Central memory CD8-positive, alpha-beta T cell (primary cell): ENCODE results near the gene PCDH9.

Source experiments
- ATAC-seq: fragments of 150-1000 bp; cut with Tn5 transposase; replicated peaks from 2 replicates; pipeline ENCODE4 v1.10.0; 2022; ENCODE audit warnings: mild to moderate bottlenecking, moderate FRiP score, moderate number of reproducible peaks; ENCODE audit not compliant: poor library complexity, severe bottlenecking; ENCODE audit errors: extremely low read depth
- DNase-seq, 2 donors: peaks; one replicate each; pipeline ENCODE4 v3.0.0; 2021; ENCODE audit warnings: low spot score in 2 of 2
- H3K27ac Mint-ChIP-seq: one replicate; pipeline ENCODE4 v1.8.0; 2022; ENCODE audit warnings: low read depth, mild to moderate bottlenecking, moderate library complexity, mixed read lengths
- H3K27me3 Mint-ChIP-seq: one replicate; pipeline ENCODE4 v1.8.0; 2022; ENCODE audit warnings: mixed read lengths
- H3K36me3 Mint-ChIP-seq: one replicate; pipeline ENCODE4 v1.8.0; 2022; ENCODE audit warnings: mild to moderate bottlenecking, moderate library complexity, mixed read lengths; ENCODE audit not compliant: insufficient read depth
- H3K4me1 Mint-ChIP-seq: one replicate; pipeline ENCODE4 v1.8.0; 2022; ENCODE audit warnings: mixed read lengths
- H3K4me3 Mint-ChIP-seq: one replicate; pipeline ENCODE4 v1.8.0; 2022; ENCODE audit warnings: mild to moderate bottlenecking, moderate library complexity, mixed read lengths
- H3K9me3 Mint-ChIP-seq: one replicate; pipeline ENCODE4 v1.8.0; 2022; ENCODE audit warnings: mixed read lengths

The PCDH9 gene

GRCh38 chr13:67080351-67080750, 149.8 kb downstream of the PCDH9 start:
- Mint-ChIP-seq H3K9me3 (peaks cover 39% of the 10 kb centered on the region), H3K4me3 (no peak overlapping the region), H3K27ac (no peak overlapping the region), H3K27me3 (no peaks in the 10 kb centered on the region), H3K4me1 (no peaks in the 10 kb centered on the region), H3K36me3 (no peaks in the 10 kb centered on the region)
- ATAC-seq (no peak), DNase-seq (no peak)

GRCh38 chr13:67078062-67078461, 152.1 kb downstream of the PCDH9 start:
- DNase-seq (no peak), ATAC-seq (no peak)
- Mint-ChIP-seq H3K4me3 (no peak overlapping the region), H3K4me1 (no peaks in the 10 kb centered on the region), H3K9me3 (peaks cover 39% of the 10 kb centered on the region), H3K36me3 (no peaks in the 10 kb centered on the region), H3K27me3 (no peaks in the 10 kb centered on the region), H3K27ac (no peak overlapping the region)

- no peak for DNase-seq
- H3K36me3 Mint-ChIP-seq: no peaks in the 10 kb centered on the region
- H3K4me3 Mint-ChIP-seq: no peak overlapping the region
These were observed 153.0 kb downstream of the PCDH9 start for GRCh38 chr13:67077132-67077531.

GRCh38 chr13:67076378-67076777, 153.8 kb downstream of the PCDH9 start:
- DNase-seq (no peak), ATAC-seq (no peak)
- Mint-ChIP-seq H3K27ac (no peak overlapping the region), H3K4me1 (no peaks in the 10 kb centered on the region), H3K4me3 (no peak overlapping the region), H3K36me3 (no peaks in the 10 kb centered on the region), H3K9me3 (peaks cover 32% of the 10 kb centered on the region), H3K27me3 (no peaks in the 10 kb centered on the region)

More at GRCh38 chr13:67077132-67077531, 153.0 kb downstream of the PCDH9 start:
- Mint-ChIP-seq H3K27ac (no peak overlapping the region), H3K4me1 (no peaks in the 10 kb centered on the region), H3K9me3 (peaks cover 33% of the 10 kb centered on the region), H3K27me3 (no peaks in the 10 kb centered on the region)
- no peak for ATAC-seq

GRCh38 chr13:67075239-67075638, 154.9 kb downstream of the PCDH9 start:
- Mint-ChIP-seq H3K9me3 (peaks cover 32% of the 10 kb centered on the region), H3K27me3 (no peaks in the 10 kb centered on the region), H3K4me1 (no peaks in the 10 kb centered on the region), H3K27ac (no peak overlapping the region), H3K36me3 (no peaks in the 10 kb centered on the region), H3K4me3 (no peak overlapping the region)
- no peak for DNase-seq
- no peak for ATAC-seq

GRCh38 chr13:67071918-67072598, 158.1 kb downstream of the PCDH9 start:
- no peaks in the 10 kb centered on the region for H3K36me3 Mint-ChIP-seq
- H3K4me3 Mint-ChIP-seq: no peak overlapping the region
- no peak overlapping the region for H3K27ac Mint-ChIP-seq
- H3K9me3 Mint-ChIP-seq: peaks cover 12% of the 10 kb centered on the region
- H3K27me3 Mint-ChIP-seq: no peaks in the 10 kb centered on the region
- no peaks in the 10 kb centered on the region for H3K4me1 Mint-ChIP-seq
- DNase-seq: no peak
- ATAC-seq: no peak

- Mint-ChIP-seq H3K4me1 (no peaks in the 10 kb centered on the region), H3K9me3 (peaks cover 6% of the 10 kb centered on the region), H3K4me3 (no peak overlapping the region), H3K36me3 (no peaks in the 10 kb centered on the region), H3K27ac (no peak overlapping the region), H3K27me3 (no peaks in the 10 kb centered on the region)
- ATAC-seq (no peak), DNase-seq (no peak)
These were observed 159.8 kb downstream of the PCDH9 start for GRCh38 chr13:67070306-67070705.

GRCh38 chr13:67069117-67069767, 160.9 kb downstream of the PCDH9 start:
- DNase-seq (no peak), ATAC-seq (no peak)
- Mint-ChIP-seq H3K27me3 (no peaks in the 10 kb centered on the region), H3K36me3 (no peaks in the 10 kb centered on the region), H3K9me3 (peaks cover 9% of the 10 kb centered on the region), H3K4me1 (no peaks in the 10 kb centered on the region), H3K27ac (no peak overlapping the region), H3K4me3 (no peak overlapping the region)

GRCh38 chr13:67064920-67065319, 165.2 kb downstream of the PCDH9 start:
- Mint-ChIP-seq H3K4me1 (no peaks in the 10 kb centered on the region), H3K27ac (no peak overlapping the region), H3K36me3 (no peaks in the 10 kb centered on the region), H3K27me3 (no peaks in the 10 kb centered on the region), H3K4me3 (no peak overlapping the region), H3K9me3 (peaks cover 20% of the 10 kb centered on the region)
- no peak for DNase-seq
- no peak for ATAC-seq

- no peaks in the 10 kb centered on the region for H3K36me3 Mint-ChIP-seq
- DNase-seq (no peak), ATAC-seq (no peak)
- H3K4me3 Mint-ChIP-seq: no peak overlapping the region
- H3K9me3 Mint-ChIP-seq: peaks cover 22% of the 10 kb centered on the region
- H3K27me3 Mint-ChIP-seq: no peaks in the 10 kb centered on the region
- H3K27ac Mint-ChIP-seq: no peak overlapping the region
- no peaks in the 10 kb centered on the region for H3K4me1 Mint-ChIP-seq
These were observed 167.1 kb downstream of the PCDH9 start for GRCh38 chr13:67063036-67063435.

- ATAC-seq: no peak
- no peaks in the 10 kb centered on the region for H3K36me3 Mint-ChIP-seq
- H3K27ac Mint-ChIP-seq: no peak overlapping the region
- no peaks in the 10 kb centered on the region for H3K27me3 Mint-ChIP-seq
- no peak overlapping the region for H3K4me3 Mint-ChIP-seq
- no peaks in the 10 kb centered on the region for H3K4me1 Mint-ChIP-seq
- peaks cover 22% of the 10 kb centered on the region for H3K9me3 Mint-ChIP-seq
- no peak for DNase-seq
These were observed 168.0 kb downstream of the PCDH9 start for GRCh38 chr13:67062160-67062559.

- H3K27ac Mint-ChIP-seq: no peak overlapping the region
- ATAC-seq (no peak), DNase-seq (no peak)
- no peak overlapping the region for H3K4me3 Mint-ChIP-seq
- no peaks in the 10 kb centered on the region for H3K27me3 Mint-ChIP-seq
- no peaks in the 10 kb centered on the region for H3K4me1 Mint-ChIP-seq
- H3K36me3 Mint-ChIP-seq: no peaks in the 10 kb centered on the region
- peaks cover 22% of the 10 kb centered on the region for H3K9me3 Mint-ChIP-seq
These were observed 168.4 kb downstream of the PCDH9 start for GRCh38 chr13:67061750-67062149.
